Activated T-cell treated with anti-CD3 and anti-CD28 coated beads, Interleukin-2, amount 50 U/mL, for 72 hours (primary cell): ENCODE measurements around the gene NCOA1. TPM values are rescaled to one million over a fixed set of nuclear protein-coding genes. Genes with fewer than 3 reads are reported as not detected.
"Not testable (repeated sequence)": the region's sequence is repeated elsewhere in the genome, so short reads cannot be mapped to it uniquely, and the experiment has no call there.

Experiments used
- ATAC-seq, 2 donors: fragments of 150-1000 bp; cut with Tn5 transposase; replicated peaks in 1 of 2; 2 replicates each; pipeline ENCODE4 v1.10.0; 2021; ENCODE audit warnings: moderate library complexity in 2 of 2, mild to moderate bottlenecking in 1 of 2
- DNase-seq, 2 donors: peaks; one replicate each; pipeline ENCODE4 v3.0.0; 2021 to 2022; ENCODE audit warnings: mixed read lengths in 1 of 2
- H3K27ac Mint-ChIP-seq: one replicate; pipeline ENCODE4 v1.8.0; 2022; ENCODE audit warnings: mild to moderate bottlenecking, moderate library complexity, mixed read lengths
- H3K27me3 Mint-ChIP-seq: one replicate; pipeline ENCODE4 v1.8.0; 2022; ENCODE audit warnings: low read depth, mixed read lengths
- H3K36me3 Mint-ChIP-seq, 2 donors: one replicate each; pipeline ENCODE4 v1.8.0; 2022; ENCODE audit warnings: mixed read lengths in 2 of 2, mild to moderate bottlenecking in 1 of 2; ENCODE audit not compliant: insufficient read depth in 2 of 2
- H3K4me1 Mint-ChIP-seq: one replicate; pipeline ENCODE4 v1.8.0; 2022; ENCODE audit warnings: low read depth, mixed read lengths
- H3K4me3 Mint-ChIP-seq, 2 donors: one replicate each; pipeline ENCODE4 v1.8.0; 2022; ENCODE audit warnings: mild to moderate bottlenecking in 2 of 2, mixed read lengths in 2 of 2, moderate library complexity in 2 of 2
- H3K9me3 Mint-ChIP-seq, 2 donors: one replicate each; pipeline ENCODE4 v1.8.0; 2022; ENCODE audit warnings: mixed read lengths in 2 of 2
- total RNA-seq, 2 donors: library from RNA; stranded (reverse); gene quantifications; one replicate each; pipeline ENCODE4 v1.2.3, GENCODE V29; 2022

The NCOA1 gene
- total RNA-seq, 2 donors from 2014 or later = 29.8 to 32.7 TPM

GRCh38 chr2:24581971-24582370 lies 90.9 kb downstream of the NCOA1 start:
- not testable (repeated sequence) for H3K27me3 Mint-ChIP-seq, H3K36me3 Mint-ChIP-seq, DNase-seq, H3K4me3 Mint-ChIP-seq, ATAC-seq, H3K9me3 Mint-ChIP-seq
- H3K4me1 Mint-ChIP-seq = peaks cover 78% of the 10 kb centered on the region
- H3K27ac Mint-ChIP-seq = peak overlapping the region; percentile 81

GRCh38 chr2:24586955-24587354 lies 95.9 kb downstream of the NCOA1 start:
- Mint-ChIP-seq H3K36me3 (peaks cover 11 to 12% of the 10 kb centered on the region in 2 donors), H3K27ac (peak overlapping the region; percentile 81), H3K4me3 (peak overlapping the region; percentile 69 to 82), H3K4me1 (peaks cover 52% of the 10 kb centered on the region), H3K27me3 (no peaks in the 10 kb centered on the region), H3K9me3 (peaks cover 0 to 1% of the 10 kb centered on the region in 2 donors)
- ATAC-seq = peak; percentile 97 to 98
- peak; percentile 49 to 68 for DNase-seq

GRCh38 chr2:24588294-24588693 lies 97.2 kb downstream of the NCOA1 start:
- peaks cover 48% of the 10 kb centered on the region for H3K4me1 Mint-ChIP-seq
- ATAC-seq = no peak
- no peaks in the 10 kb centered on the region for H3K27me3 Mint-ChIP-seq
- peaks cover 0 to 1% of the 10 kb centered on the region in 2 donors for H3K9me3 Mint-ChIP-seq
- H3K4me3 Mint-ChIP-seq = peak overlapping the region; percentile 7 to 13
- peaks cover 7 to 11% of the 10 kb centered on the region in 2 donors for H3K36me3 Mint-ChIP-seq
- H3K27ac Mint-ChIP-seq = no peak overlapping the region
- no peak for DNase-seq

GRCh38 chr2:24592441-24593100 lies 101.5 kb downstream of the NCOA1 start:
- Mint-ChIP-seq H3K36me3 (peaks cover 7 to 11% of the 10 kb centered on the region in 2 donors), H3K27ac (no peak overlapping the region), H3K4me1 (peaks cover 16% of the 10 kb centered on the region), H3K27me3 (no peaks in the 10 kb centered on the region), H3K9me3 (peaks cover 0 to 1% of the 10 kb centered on the region in 2 donors), H3K4me3 (no peak overlapping the region)
- DNase-seq (no peak), ATAC-seq (no peak)

GRCh38 chr2:24594283-24594682 lies 103.2 kb downstream of the NCOA1 start:
- Mint-ChIP-seq H3K36me3 (peaks cover 1 to 2% of the 10 kb centered on the region in 2 donors), H3K4me1 (peaks cover 1% of the 10 kb centered on the region), H3K9me3 (no peaks in the 10 kb centered on the region), H3K27me3 (no peaks in the 10 kb centered on the region), H3K27ac (no peak overlapping the region), H3K4me3 (no peak overlapping the region)
- ATAC-seq = no peak
- DNase-seq = no peak

- no peaks in the 10 kb centered on the region for H3K27me3 Mint-ChIP-seq
- ATAC-seq = no peak
- H3K4me3 Mint-ChIP-seq = no peak overlapping the region
- no peak overlapping the region for H3K27ac Mint-ChIP-seq
- no peaks in the 10 kb centered on the region for H3K4me1 Mint-ChIP-seq
- H3K9me3 Mint-ChIP-seq = no peaks in the 10 kb centered on the region
- H3K36me3 Mint-ChIP-seq = no peaks in the 10 kb centered on the region
- DNase-seq = no peak
Measured at GRCh38 chr2:24597181-24597870, 106.3 kb downstream of the NCOA1 start.

- H3K27ac Mint-ChIP-seq, H3K27me3 Mint-ChIP-seq, H3K4me3 Mint-ChIP-seq, ATAC-seq, H3K9me3 Mint-ChIP-seq, DNase-seq, H3K36me3 Mint-ChIP-seq, H3K4me1 Mint-ChIP-seq: not testable (repeated sequence)
Measured at GRCh38 chr2:24600140-24600539, 109.1 kb downstream of the NCOA1 start.

- H3K4me3 Mint-ChIP-seq = no peak overlapping the region
- peak overlapping the region; percentile 33 for H3K27ac Mint-ChIP-seq
- no peaks in the 10 kb centered on the region for H3K27me3 Mint-ChIP-seq
- ATAC-seq (no peak), DNase-seq (no peak)
- peaks cover 1 to 3% of the 10 kb centered on the region in 2 donors for H3K9me3 Mint-ChIP-seq
- peaks cover 9 to 15% of the 10 kb centered on the region in 2 donors for H3K36me3 Mint-ChIP-seq
- H3K4me1 Mint-ChIP-seq = peaks cover 36% of the 10 kb centered on the region
Measured at GRCh38 chr2:24611631-24612030, 120.6 kb downstream of the NCOA1 start.

GRCh38 chr2:24613154-24613814 lies 122.2 kb downstream of the NCOA1 start:
- peaks cover 31% of the 10 kb centered on the region for H3K4me1 Mint-ChIP-seq
- DNase-seq (peak; percentile 24 to 39), ATAC-seq (peak; percentile 75 to 95)
- H3K4me3 Mint-ChIP-seq = no peak overlapping the region
- no peaks in the 10 kb centered on the region for H3K27me3 Mint-ChIP-seq
- H3K27ac Mint-ChIP-seq = peak overlapping the region; percentile 19
- peaks cover 1 to 3% of the 10 kb centered on the region in 2 donors for H3K9me3 Mint-ChIP-seq
- H3K36me3 Mint-ChIP-seq = peaks cover 9 to 15% of the 10 kb centered on the region in 2 donors

- H3K36me3 Mint-ChIP-seq = peaks cover 2 to 9% of the 10 kb centered on the region in 2 donors
- ATAC-seq (no peak), DNase-seq (no peak)
- no peaks in the 10 kb centered on the region for H3K9me3 Mint-ChIP-seq
- H3K4me1 Mint-ChIP-seq = peaks cover 21% of the 10 kb centered on the region
- H3K27ac Mint-ChIP-seq = no peak overlapping the region
- no peak overlapping the region for H3K4me3 Mint-ChIP-seq
- no peaks in the 10 kb centered on the region for H3K27me3 Mint-ChIP-seq
Measured at GRCh38 chr2:24616616-24617015, 125.6 kb downstream of the NCOA1 start.

GRCh38 chr2:24617424-24617823 lies 126.4 kb downstream of the NCOA1 start:
- ATAC-seq (no peak), DNase-seq (no peak)
- Mint-ChIP-seq H3K36me3 (peaks cover 2 to 6% of the 10 kb centered on the region in 2 donors), H3K4me3 (no peak overlapping the region), H3K27ac (no peak overlapping the region), H3K9me3 (no peaks in the 10 kb centered on the region), H3K4me1 (peaks cover 18% of the 10 kb centered on the region), H3K27me3 (no peaks in the 10 kb centered on the region)

GRCh38 chr2:24618144-24618543 lies 127.1 kb downstream of the NCOA1 start:
- ATAC-seq = no peak
- Mint-ChIP-seq H3K27ac (no peak overlapping the region), H3K27me3 (no peaks in the 10 kb centered on the region), H3K36me3 (peaks cover 0 to 2% of the 10 kb centered on the region in 2 donors), H3K9me3 (peaks cover 1% of the 10 kb centered on the region in 2 donors), H3K4me3 (no peak overlapping the region), H3K4me1 (peaks cover 16% of the 10 kb centered on the region)
- DNase-seq = no peak

- Mint-ChIP-seq H3K9me3 (peaks cover 1% of the 10 kb centered on the region in 2 donors), H3K4me3 (no peak overlapping the region), H3K27me3 (no peaks in the 10 kb centered on the region), H3K36me3 (peaks cover 0 to 3% of the 10 kb centered on the region in 2 donors), H3K4me1 (peaks cover 14% of the 10 kb centered on the region), H3K27ac (no peak overlapping the region)
- DNase-seq (no peak), ATAC-seq (no peak)
Measured at GRCh38 chr2:24618680-24619079, 127.6 kb downstream of the NCOA1 start.
